D341Med (cell line): ENCODE results near the gene DVL1.
A peak's percentile ranks its signal among the peaks of the same experiment; 100 is the strongest.

ENCODE experiments used
- DNase-seq: peaks from one replicate; pipeline ENCODE4 v3.0.0; 2012; ENCODE audit warnings: low spot score

Gene DVL1

DNA sequence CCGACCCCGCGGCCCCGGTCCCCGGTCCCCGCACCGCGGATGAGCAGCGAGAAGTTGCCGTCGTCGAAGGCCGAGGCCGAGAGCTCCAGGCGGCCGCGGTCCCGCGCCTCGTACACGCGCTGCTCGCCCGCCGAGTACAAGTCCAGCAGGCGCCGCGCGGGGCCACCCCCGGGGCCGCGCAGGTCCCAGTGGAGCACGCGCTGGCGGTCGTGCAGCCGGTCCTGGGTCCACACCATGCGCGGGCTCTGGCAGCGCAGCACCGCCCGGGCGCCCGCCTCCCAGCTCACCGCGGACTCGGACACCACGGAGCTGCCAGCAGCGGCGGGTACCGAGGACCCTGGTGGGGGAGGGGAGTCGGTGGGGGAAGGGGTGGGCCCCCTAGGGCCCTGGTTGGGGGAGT, 6.2 kb upstream of the DVL1 start:
- DNase-seq: peak; percentile 72

DNA sequence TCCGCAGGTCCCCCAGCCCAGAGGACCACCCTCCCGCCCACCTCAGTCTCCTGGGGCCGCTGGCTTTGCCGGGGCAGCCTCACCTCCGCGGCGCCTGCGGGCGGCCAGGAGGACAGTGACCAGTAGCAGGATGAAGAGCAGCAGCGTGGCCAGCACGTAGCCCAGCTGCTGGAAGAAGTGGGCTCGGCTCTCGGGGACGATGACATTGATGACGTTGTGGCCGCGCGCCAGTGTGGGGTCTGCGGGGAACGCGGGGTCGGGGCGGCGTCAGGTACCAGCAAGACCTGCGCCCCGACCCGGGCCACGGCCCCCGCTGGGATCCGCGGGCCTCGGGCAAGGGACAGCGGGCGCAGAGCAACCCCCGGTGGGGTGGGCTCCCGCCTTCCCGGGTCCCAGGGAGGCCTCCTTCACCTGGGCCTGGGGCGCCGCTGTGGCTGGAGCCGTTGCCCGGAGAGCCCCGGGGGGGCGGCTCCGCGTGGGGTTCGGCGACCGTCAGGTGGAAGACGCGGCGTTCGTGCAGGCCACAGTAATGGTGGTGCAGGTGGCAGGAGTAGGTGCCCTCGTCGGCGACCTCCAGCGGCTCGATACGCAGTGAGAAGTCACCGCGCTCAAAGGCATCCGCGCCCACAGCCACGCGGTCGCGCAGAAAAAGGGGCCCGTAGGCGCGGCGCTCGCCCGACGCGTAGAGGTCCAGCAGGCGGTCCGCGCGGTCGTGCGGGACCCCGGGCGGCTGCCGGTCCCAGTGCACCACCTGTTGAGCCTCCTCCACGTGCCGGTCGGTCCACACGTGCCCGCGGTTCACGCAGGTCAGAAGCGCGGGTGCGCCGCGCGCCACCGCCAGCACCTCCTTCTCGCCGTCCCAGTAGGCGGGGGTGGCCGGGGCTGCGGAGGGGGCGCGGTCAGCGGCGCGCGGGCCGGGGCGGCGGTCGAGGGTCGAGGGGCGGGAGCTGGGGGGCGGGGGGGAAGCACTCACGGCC, 5.3 kb upstream of the DVL1 start:
- DNase-seq: no peak

DNA sequence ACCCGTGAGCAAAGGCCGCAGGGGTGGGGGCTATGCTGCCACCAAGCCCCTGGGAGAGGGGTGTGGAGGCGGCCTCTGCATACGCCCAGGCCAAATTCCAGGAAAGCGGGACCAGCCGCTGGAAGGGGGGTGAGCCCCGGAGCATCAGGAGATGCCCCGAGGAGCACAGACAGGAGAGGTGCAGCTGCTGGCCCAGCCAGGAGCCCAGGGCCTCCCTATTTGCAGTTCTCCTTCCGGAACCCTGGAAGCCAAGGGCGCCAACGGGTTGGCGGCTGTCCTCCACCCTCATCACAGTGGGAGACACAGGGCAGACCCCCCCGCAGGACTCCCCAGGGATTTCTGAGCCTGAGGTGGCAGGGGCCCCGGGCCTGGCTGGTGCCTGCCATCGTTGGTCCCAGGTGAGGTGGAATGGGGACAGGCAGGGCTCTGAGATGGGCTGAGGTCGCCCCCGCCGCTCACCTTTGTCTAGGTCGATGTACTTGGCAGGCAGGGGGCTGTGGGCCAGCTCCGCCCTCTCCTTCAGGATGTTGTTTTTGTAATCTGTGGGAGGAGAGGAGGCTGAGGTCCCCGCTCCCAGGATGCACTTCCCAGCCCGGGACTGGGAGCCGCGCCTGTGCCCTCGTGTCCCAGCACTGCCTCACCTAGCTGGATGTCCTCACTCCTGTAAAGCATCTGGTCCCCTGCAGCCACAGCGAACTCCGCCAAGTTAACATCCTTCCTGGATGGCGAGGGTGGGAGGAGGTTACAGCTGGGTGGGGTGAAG, 4.4 kb upstream of the DVL1 start:
- DNase-seq: no peak

DNA sequence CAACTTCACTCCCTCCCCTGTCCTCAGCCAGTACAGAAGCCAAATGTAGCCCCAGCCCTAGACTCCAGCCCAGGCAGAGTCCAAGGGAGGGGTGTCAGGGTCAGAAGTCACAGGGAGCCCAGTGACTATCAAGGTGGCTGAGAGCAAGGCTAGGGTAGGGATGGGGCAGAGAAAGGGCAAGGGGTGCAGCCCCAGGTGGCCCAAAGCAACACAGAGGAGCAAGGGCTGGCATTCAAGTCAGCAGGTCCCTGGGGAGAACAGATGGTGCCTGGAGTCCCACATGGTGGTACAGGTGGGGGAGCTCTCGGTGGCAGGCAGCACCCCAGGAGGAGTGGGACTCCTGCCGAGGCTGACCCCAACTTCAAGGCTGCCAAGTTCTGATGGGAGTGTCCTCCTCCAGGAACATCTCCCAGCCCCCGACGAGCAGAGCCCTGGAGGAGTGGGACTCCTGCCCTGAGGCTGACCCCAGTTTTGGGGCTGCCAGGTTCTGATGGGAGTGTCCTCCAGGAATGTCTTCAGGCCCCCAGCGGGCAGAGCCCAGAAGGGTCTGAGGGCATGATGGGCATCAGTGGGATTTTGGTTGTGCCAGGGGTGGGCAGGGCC, 3.7 kb upstream of the DVL1 start:
- DNase-seq: no peak

DNA sequence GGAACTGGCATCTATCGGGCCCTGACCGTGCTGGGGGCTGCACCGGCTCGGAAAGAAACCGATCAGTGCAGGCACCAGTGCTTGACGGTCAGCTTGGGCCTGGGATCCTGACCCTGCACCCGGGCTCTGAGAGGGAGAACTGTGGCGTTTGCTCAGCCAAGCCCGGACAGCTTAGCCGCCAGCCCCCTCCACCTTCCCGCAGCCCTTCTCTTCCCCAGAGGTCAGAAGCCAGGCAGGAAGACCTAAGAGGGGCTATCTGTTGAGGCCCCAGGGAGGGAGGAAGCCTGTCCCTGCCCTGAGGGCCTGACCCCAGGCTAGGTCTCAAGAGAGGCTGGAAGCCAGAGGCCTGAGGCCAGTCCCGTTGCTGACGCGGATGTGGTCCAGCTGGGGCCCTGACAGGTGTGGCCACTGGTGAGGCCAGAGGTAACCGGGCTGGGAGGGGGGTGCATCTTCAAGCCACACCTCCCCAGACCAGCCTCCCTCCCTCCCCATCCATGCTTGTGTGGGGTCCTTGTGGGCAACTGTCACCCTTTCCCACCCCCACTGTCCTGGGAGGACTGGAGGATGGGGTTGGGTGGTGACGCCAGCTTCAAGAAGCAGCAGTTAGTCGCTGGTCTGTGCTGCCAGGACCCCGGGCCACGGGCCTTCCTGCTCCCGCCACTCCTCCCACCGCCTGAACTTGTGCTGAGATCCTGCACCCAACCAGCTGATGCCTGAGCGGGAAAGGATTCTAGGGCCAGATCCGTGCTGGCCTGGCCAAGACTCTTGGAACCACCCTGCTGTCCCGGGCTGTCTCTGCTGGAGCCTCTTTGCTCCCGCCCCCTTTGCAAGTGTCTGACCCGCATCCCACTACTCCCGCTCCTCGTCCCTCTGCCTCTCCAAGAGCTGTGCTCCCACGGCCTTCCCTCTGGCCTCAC, 2.6 kb upstream of the DVL1 start:
- DNase-seq: no peak

DNA sequence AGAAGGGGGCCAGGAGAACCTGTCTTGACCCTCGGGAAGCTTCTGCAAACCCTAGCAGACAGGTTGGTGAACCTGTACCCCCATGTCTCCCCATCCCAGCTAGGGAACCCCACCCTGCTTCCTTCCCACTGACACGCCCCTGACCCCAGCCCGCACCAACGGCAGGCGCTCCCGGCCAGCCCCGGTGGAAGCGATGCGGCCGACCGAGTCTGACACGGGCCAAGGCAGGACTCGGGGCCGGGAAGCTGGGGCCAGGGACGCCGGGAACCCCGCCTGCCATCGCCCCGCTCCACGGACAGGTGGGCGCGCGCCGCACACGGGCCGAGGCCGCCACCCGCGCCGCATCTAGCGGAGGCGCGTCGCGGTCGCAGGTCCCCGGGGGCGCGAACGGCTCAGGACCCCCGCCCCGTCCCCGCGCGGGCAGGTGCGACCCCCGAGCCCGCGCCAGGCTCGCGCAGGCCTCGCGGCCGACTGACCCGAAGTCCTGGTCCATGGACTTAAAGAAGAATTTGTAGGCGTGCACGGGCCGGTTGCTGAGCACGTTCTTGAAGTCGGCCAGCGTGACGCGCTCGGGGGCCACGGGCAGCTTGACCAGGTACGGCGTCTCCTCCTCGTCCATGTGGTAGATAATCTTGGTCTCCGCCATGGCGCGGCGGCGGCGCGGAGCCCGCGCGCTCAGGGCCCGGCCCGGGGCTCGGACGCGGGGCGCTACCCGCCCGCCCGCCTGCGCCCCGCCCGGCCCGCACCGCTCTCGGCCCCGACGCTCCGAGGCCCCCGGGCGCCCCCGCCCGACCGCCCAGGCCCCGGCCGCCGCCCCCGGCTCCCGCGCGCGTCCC, 580 bp downstream of the DVL1 start:
- DNase-seq: no peak

DNA sequence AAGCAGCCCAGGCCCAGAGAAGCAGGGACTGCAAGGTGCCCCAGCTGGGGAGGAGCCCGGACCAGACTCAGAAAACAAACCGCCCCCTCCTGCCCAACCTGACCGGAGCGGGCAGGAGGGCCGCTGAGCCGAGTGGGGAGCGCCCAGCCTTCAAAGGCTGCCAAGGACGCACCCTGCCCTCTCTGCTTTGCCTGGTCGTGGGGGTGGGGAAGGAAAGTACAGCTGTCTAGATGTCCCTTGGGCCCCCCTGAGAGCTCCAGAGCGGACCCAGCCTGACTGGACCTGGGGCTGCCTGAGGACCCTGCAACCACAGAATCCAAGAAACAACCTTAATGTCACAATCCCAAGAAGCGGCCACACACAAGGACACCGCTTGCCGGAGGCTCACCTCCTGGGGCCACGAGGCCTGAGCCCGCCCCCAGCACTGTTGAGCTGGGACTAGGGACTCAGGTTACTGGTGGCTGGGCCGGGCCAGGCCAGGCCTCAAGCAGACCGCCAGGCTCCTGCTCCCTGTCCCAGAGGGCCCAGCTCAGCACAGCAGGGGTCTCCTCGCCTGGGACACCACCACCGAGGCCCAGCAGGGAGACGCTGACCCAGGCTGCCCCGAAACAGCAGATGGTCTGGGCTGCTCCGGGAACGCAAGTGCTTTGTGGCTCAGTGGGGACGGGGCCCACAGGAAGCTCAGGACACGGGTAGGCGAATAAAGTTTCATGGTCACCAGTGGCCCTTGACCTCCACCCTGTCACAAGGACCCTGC, 1.4 kb downstream of the DVL1 start:
- no peak for DNase-seq

DNA sequence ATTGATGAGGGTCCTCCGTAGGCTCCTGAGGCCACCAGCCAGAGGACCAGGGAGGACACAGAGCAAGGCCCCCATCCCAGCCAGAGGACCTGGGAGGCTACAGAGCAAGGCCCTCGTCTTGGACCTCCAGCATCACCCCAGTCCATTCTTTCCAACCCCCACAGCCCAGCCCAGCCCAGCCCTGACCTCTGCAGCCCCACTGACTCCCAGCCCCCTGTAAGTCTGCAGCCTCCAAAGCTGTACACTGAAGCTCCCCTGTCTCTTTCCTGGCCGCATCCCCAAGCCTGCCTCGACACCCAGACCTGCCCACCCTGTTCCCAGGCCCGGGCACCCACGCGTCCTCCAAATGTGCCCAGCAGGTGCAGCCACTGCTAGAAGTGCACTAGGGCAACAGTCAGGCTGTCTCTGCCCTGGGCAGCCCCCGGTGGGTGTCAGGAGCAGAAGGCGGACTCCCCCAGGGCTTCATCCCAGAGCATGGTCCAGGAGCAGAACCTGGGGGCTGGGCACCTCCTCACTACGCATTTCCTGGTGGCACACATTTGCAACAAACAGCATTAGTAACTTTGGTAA, 2.1 kb downstream of the DVL1 start:
- DNase-seq: no peak

DNA sequence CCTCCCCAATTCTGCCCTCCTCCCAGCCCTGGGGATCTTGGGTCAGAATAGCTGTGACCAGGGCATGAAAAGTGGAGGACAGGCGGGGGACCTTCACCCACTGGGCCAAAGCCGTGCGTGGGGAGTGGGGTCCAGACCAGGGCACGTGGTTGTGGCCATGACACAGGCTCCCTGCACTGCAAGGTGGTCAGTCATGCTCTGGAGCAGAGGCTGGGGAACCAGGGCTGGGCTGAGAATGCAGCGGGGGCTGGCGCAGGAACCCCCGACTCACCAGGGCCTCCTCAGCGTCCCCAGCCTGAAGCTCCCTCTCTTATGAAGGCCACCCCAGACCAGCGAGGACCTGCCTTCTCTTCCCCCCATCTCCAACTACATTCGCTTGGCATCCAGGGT, 2.7 kb downstream of the DVL1 start:
- DNase-seq: no peak

DNA sequence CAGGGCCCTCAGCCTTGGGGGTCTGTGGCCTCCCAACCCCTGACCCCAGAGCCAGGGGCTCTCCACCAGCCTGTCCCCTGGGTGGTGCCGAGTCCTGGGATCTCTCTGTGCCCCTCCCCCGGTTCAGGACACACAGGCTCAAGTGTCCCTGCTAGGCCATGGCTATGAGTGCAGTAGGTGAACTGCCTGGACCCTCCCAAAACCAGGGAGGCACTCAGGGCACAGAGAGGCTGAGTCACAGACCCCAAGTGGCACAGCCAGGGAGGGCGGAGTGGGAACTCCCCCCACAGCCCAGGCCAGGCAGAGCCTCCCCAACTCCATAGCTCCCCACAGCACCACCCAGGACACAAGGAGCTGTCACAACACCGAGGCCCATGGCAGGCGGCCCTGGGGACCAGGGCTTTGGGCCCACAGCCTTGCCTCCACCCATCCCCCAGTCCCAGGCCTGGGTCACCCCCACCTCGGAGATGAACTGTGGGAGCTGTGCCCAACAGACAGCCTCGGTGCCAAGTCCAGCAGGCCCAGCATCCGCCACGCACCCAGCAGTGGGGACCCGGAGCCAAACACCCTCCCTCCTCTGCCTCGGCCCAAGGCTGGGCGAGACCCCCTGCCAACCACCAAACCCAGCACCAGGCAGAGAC, 3.2 kb downstream of the DVL1 start:
- no peak for DNase-seq

- no peak for DNase-seq
These were observed 3.8 kb downstream of the DVL1 start for GRCh38 chr1:1345384-1345783.

DNA sequence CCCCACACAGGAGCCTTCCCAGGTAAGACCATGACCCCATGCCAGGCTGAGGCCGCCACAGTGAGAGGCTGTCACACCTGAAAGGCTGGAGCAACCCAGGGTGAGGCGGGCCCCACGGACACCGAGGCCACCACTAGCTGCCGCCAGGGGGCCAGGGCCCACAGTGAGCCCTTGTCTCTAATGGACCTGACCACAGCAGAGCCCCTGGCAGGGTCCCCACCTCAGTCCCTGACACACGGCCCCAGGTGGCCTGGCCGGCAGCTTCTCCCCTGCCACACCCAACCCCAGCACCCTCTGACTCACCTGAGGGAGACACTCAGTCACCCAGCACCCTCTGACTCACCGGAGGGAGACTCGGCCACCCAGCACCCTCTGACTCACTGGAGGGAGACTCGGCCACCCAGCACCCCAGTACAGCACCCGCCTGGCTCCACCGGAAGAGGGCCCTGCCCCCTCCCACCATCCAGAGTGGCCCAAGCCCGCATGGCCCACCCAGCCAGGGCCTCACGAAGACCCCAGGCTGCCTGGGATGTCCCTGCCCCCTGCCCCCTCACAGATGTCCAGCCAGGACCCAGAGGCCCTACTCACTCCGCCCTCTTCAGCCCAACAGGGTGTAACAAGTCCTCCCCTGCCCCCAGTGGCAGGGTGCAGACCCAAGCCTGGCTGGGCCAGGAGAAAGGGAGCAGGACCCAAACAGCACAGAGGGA, 4.4 kb downstream of the DVL1 start:
- no peak for DNase-seq

- DNase-seq: no peak
These were observed 5.3 kb downstream of the DVL1 start for GRCh38 chr1:1343811-1344421.

GRCh38 chr1:1342584-1343115, 6.6 kb downstream of the DVL1 start:
- no peak for DNase-seq

DNA sequence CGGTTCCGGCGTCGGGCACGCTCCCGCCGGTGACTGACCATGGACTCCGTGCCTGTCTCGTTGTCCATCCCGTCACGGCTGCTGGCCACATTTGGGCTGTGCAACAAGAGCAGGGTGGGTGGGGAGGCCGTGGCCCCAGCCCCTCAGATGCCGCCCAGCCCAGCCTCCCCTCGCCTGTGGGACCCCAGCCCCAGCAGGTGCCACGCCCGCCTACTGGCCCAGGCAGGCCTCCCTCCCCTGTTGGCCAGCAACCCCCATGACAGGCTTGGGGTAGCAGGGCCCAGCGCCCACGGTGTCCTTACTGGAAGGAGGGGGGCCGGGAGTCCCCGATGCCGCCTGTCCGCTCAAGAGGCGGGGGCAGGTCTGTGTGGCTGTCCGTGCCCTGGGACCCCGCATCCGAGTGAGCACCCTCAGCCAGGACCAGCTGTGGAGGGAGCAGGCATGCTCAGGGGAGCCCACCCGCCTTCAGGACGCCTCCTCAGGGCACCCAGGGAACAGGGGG, 7.1 kb downstream of the DVL1 start:
- no peak for DNase-seq

DNA sequence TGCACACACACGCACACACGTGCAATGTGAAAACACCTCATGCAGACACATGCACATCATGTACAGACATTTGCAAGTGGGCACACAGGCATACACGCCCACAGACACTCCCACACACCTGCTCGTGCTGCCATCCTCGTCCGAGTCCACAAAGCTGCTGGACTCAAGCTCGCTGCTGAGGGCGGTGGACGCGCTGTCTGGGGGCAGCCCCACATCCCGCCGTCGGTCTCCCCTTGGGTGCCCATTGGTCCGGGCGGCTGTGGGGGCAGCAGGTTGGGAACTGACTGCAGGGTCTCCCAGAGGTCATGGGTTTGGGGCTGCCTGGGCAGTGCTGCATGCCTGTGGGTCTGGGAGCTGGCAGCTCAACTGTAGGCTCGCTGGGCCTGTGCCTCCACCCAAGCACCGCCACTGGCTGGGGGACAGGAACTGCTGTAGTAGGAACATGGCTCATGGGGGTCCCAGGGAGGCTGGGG, 7.6 kb downstream of the DVL1 start:
- no peak for DNase-seq

DNA sequence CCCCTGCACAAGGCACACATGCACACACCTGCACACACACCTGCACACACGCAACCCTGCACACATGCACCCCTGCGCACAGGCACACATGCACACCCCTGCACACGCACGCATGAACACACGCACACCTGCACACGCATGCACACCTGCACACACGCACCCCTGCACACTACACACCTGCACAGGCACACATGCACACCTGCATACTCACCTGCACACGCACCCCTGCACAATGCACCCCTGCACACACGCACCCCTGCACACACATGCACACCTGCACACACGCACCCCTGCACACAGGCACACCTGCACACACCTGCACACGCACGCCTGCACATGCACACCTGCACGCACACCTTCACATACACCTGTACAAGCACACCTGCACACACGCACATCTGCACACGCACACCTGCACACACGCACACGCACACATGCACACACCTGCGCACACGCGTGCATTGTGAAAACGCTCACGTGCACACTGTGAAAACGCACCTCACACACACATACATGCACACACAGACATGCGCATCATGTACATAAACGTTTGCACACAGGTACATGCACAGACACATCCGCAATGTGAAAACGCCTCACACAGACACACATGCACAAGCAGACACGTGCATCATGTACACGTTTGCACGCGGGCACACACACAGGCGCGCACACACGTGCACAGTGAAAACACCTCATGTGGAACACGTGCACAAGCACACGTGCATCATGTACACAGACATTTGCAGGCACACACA, 8.2 kb downstream of the DVL1 start:
- DNase-seq: no peak
